Activated gamma-delta T cell treated with anti-CD3 and anti-CD28 coated beads, Interleukin-2, amount 50 U/mL, for 16 hours (primary cell): ENCODE measurements around the gene MARK2.

Experiments
- DNase-seq: peaks from one replicate; pipeline ENCODE4 v3.0.0-alpha.2; 2020; ENCODE audit warnings: low read depth

Gene MARK2

DNA sequence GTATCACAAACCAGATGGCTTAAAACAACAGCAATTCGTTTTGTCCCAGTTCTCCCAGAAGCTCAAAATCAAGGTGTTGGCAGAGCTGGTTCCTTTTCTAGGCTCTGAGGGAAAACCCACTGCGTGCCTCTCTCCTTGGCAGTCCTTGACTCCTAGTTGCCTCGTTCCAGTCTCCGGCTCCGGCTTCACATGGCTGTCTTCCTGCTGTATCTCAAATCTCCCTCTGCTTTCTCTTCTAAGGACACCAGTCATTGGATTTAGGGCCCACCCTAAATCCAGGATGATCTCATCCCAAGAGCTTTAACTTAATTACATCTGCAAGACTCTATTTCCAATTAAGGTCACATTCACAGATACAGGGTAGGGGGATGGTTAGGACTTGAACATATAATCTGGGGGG lies 90.7 kb downstream of the MARK2 start:
- DNase-seq: no peak

DNA sequence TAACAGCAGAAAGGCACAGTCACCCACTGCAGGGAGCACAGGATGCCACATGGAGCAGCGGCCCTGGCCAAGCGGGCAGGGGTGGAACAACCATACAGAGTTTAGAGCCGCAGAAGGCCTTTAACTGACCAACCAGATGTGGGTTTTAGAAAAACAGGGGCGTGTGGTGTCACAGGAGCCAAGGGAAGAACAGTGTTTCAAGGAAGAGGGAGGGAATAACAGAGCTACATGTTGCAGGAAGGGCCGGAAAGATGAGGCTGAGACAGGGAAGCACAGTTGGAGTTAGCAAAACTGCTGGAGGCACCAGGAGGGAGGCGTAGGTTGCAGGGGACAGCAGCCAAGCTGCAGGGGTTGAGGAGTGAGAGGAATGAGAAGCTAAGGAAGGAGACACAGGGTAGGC lies 92.1 kb downstream of the MARK2 start:
- no peak for DNase-seq

DNA sequence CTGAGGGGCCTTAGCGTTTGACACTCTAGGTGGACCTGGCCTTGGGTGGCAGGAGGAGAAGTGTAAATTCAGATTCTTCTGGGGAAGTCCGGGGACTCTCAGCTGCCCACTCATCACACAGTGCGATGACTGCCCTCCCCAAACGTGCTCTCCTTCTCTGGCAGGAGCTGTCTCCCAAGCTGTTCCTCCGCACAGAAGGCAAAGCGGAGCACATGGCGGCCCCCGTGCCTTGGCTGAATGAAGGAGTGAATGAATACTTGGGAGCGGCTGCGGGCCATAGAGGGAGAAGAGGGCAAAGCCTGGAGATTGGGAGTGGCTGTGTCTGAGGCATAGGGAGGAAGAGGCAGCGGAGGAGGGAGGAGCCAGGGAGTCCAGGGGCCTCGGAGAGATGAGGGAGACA lies 93.0 kb downstream of the MARK2 start:
- no peak for DNase-seq

DNA sequence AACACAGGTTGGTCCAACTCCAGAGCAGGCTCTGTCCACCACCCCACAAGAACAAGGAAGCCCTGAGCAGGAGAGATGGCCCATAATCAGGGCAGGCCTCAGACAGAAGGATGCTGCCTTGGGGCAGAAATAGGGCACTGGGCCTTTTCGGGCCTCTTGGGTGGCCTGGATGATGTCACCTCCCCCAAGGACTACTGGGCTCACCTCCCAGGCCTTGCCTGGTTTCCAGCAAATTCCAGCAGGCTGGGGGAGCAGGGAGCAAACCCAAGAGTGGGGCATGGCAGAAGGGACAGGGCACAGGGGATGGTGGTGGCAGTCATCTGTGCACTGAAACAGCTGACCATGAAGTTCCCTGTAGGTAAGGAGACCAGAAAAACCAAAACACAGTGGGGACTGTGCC lies 94.5 kb downstream of the MARK2 start:
- DNase-seq: no peak

DNA sequence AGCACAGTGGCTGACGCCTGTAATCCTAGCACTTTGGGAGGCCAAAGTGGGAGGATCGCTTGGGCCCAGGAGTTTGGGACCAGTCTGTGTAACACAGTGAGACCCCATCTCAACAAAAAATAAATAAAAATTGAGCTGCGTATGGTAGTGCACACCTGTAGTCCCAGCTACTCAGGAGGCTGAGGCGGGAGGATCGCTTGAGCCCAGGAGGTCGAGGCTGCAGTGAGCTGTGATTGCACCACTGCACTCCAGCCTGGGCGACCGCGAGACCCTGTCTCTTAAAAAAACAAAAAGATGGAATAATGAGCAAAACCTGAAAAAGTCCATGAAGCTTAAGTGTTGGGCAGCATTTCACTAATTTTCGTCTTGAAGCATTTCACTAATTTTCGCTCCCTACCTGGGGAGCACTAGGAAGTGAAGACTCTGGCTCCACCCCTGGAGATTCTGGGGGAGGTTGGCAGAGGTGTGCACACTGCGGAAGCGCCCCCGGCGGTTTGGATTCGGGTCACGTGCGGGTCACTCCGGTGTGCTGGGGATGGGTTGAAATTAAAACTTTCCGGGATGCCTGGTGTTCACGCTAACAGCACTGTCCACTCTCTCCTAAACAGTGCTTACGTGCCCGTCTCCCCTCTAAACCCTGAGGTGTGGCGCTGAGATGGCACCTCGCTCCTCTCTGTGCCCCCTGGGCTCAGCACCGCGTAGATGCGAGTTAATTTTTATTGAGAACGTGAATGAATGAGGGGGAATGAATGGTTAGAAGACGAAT lies 99.0 kb downstream of the MARK2 start:
- DNase-seq: no peak

DNA sequence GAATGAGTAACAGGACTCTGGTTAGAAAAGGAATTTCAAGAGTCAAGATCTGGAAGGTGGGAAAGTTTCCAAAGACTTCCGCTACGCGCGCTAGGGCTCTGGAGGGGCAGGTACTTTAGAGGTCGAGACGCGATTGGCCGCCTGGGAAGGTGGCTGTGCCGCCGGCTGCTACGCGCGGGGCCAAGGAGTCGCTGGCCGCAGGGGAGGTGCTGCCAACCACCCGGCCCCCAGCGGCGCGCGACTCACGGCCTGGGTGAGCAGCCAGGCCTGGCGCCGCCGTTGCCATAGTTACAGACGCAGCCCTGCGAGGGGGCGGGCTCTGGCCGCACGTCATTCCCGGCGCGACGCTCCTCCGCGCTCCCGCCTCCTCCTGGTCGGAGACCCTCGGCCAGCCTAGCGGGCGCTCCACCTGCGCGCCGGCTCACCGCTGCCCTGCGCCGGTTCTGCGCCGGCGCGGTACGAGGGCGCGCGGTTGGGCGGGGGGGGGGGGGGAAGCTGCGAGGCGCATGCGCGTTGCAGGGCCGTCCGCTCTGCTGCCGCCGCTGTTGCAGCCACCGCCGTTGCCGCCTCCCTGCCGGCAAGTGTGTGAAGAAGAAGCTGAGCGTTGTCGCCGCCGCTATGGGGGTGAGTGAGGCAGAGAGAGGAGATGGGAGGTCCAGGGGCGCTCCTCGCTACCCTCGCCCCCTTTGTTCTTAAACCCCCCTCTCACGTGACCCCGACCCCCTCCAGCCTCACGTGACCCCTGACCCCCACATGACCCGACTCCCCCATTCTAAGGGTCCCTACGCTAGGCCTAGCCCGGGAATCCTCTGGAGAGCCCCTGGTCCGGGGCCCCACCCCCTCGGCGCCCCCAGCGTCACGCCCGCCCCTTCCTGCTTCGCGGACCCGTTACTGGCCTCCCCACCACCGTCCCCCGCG lies 99.8 kb downstream of the MARK2 start, which contains the start of gene NAA40:
TSS of gene NAA40 (plus strand) at position 524 of the 918 bp plus-strand sequence. CDS start at position 619, 95 bp downstream.
- DNase-seq: peak; percentile 88

DNA sequence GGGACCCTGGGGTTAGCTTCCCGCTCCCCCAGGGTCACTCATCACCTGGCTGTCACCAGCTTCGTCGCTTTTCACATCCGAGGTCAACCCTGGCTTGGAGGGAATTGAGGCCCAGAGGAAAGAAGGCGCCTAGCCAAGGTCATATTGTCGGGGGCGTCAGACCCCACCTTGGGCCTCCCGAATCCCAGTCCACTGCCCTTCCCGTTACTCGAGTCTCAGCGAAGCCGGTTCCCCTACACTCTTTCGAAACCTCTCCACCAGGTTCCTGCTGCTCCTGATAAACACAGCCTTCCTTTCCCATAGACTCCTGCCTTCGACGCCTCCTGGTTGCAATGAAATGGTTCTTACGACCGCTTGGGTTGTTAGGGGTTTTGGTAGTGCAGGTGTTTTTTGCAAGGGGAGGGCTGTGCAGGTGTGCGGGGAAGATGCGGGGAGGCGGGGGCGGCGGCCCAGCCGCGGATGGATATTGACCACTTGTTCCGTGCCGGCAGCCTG lies 100.5 kb downstream of the MARK2 start:
- DNase-seq: no peak

DNA sequence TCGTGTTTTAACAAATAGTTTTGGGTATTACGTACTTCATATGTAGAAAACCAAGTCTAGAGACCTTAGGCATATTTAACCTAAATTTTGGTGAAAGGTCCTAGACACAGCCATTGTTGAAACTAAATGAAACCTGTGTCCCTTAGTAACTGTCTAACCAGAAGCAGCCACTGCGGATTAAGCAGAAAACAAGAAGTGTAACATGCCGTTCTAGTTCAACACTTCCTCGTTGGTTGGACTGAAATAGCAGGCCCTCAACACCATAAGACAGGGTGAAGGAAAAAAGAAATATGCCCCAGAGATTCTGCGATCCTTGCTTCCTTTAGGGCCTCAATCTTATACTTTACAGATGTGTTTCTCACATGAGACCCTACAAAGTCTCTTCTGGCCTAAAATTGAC lies 101.9 kb downstream of the MARK2 start:
- no peak for DNase-seq

DNA sequence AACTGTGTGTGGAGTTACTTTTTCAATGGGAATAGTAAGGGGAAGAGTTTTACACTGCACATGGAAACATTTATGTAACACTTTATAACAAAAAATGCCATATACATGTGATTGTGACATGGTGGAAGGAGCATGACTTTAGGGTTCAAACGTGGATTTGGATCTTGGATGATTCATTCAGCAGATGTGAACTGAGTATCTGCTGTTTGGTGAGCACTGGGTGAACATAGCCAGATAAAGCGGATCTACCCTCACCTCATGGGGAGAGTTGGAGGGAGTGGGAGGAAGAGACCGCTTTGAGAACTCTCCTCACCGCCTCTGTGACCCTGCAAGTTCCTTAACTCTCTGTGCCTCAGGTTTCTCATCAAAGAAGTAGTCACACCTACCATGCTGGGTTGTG lies 103.0 kb downstream of the MARK2 start:
- no peak for DNase-seq

DNA sequence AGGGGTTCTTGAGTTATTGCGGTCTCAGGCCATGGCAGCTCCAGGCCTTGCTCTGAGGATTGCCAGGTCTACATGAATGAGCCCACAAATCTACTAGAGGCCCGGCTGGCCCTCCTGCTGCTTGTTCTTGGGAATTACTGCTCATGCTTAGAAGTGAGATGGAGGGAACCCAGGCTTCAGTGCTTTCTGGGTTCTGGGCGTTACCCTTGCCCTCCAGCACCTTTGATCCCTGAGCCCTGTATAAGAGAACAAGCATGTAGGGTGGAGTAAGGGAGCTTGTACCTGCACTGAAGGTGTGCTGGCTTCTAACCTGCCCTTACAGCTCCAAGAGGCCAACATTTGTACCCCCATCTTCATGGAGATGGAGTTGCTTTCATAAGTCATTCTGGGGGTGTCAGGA lies 103.9 kb downstream of the MARK2 start:
- DNase-seq: no peak

DNA sequence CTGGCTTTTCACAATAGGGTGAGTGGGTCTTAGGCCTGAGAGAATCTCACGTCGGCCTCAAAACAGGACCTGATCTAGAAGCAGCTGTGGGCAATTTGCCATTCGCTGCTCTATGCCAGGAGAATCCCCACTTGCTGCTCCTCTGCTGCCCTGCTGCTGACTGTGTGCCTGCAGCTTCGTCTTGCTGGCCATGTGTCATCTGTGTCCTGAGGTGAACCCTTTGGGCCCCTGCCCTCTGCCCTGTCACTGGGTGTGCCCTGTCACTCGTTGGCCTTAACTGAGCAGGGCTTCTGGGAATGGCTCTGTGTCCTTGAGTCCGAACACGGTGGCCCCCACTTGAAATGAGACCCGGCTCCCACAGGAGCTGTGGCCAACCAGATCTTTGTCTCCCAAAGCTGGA lies 106.1 kb downstream of the MARK2 start:
- DNase-seq: no peak

DNA sequence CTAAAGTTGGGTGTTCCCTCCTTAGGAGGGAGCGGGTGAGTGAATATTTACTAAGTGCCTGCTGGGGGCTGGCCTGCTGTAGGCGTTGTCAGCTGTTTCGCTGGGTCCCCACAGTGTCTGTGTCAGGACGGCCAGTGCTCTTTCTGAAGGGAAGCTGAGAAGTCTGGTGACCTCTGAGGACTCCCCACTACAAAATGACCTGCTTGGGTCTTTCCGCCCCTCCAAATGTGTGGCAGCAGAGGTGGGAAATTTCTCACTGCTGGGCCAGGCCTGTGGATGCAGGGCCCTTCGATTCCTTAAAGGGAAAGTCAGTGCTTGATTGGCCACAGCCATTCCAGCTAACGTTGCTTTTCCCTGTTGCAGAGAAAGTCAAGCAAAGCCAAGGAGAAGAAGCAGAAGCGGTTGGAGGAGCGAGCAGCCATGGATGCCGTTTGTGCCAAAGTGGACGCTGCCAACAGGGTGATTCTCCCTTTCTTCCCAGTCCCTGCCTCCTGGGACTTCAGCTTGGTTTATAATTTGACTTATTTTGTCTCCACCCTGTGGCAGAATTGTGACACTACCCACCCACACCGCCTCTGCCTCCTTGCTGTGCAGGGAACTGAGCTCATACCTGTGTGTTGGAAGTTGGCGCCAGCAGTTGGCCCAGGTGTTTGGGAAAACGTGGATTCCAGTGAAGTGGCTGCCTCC lies 106.7 kb downstream of the MARK2 start:
- no peak for DNase-seq

DNA sequence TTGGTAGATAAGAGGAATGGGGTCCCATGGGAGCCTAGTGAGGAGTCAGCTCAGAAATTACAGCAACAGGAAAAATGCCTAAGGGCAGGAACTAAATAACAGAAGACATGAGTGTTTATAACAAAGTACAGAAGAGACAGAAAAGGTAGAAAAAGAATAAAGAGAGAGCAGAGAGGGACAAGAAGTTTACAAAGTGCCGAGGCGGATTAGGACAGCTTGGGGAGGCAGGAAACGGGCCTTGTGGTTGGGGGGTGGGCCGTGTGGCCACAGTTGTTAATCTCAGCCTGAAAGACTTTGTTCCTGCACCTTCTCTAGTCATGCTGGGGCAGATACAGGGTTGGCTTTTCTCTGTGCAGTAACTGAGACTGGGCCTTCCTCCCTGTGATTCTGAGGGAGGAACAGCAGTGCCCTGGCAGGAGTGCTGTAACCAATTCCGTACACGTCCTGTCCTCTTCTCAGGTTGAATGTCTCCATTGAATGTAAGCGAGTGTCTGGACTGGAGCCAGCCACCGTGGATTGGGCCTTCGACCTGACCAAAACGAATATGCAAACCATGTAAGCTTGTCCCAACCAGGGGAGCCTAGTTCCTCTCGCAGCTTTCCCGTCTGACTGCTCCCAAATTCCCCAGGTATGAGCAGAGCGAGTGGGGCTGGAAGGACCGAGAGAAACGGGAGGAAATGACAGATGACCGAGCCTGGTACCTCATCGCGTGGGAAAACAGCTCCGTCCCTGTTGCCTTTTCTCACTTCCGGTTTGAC lies 113.0 kb downstream of the MARK2 start:
- no peak for DNase-seq

DNA sequence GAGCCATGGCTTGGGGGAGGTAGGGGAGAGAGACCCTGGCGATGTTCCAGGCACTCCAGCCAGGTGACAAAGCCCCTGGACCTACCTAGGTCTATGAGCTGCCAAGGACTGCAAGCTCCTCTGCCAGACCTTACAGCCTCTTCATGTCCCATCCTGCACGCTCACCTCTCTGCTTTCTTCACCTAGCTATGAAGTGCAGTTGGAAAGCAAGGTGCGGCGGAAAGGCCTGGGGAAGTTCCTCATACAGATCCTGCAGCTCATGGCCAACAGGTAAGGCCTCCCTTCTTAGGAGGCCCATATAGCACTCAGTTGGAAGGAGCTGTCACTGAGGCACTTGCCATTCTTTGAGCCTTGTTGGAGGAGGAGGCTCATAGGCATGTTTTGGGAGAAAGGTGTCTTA lies 113.7 kb downstream of the MARK2 start:
- DNase-seq: no peak

DNA sequence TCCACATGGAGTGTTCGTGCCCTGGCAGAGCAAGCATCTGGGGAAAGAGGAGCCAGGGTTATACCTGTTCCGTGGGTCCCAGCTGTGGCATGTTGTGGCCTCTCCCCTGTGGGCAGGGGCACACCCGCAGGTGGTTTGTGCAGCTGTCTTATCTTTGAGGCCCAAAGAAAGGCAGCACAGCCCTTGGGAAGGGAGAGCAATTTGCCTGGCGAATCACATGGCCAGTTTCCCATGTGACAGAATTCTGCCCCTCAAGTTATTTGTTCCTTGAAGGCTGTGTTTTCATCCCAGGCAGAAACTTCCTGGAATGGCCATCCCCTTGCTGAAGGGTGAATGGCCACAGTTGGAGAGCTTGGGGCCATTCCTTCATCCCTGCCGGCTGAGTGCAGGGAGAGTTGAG lies 119.1 kb downstream of the MARK2 start:
- DNase-seq: no peak
